ENCODE results near the gene PDK2.

PDK2 gene

GRCh38 chr17:50152736-50153135 lies 57.6 kb downstream of the PDK2 start:
- no peak for DNase-seq

- no peak for DNase-seq
Observed at GRCh38 chr17:50153650-50154575, 58.8 kb downstream of the PDK2 start.

- no peak for DNase-seq
Observed at GRCh38 chr17:50154604-50155003, 59.5 kb downstream of the PDK2 start.

- peak; percentile 81 for DNase-seq
Observed at GRCh38 chr17:50155115-50155819, 60.1 kb downstream of the PDK2 start.

GRCh38 chr17:50157891-50158290 lies 62.7 kb downstream of the PDK2 start:
- DNase-seq, result no peak

- DNase-seq, result peak; percentile 74
Observed at GRCh38 chr17:50161023-50161910, 66.1 kb downstream of the PDK2 start.
